WTC11 (cell line): Measurements from ENCODE around the gene FEZF1. TPM values are rescaled to one million over a fixed set of nuclear protein-coding genes. Genes with fewer than 3 reads are reported as not detected.

Source experiments
- ATAC-seq: fragments of 200-7000 bp; cut with Tn5 transposase; 2 replicates; pipeline ENCODE4 v1.10.0; 2021; ENCODE audit warnings: mild to moderate bottlenecking, moderate library complexity
- CTCF ChIA-PET: fragments of 300-600 bp; sonication (Branson Sonifier 250); formaldehyde crosslinking; loops from one replicate; lab custom pipeline; 2021; ENCODE audit warnings: antibody characterized with exemption; lab: Charles Lee
- POLR2A ChIA-PET: fragments of 350-600 bp; sonication (Branson Sonifier 250); formaldehyde crosslinking; loops from one replicate; lab custom pipeline; 2021; ENCODE audit warnings: antibody characterized with exemption; lab: Charles Lee
- DNase-seq: peaks from one replicate; pipeline ENCODE4 v3.0.0; 2021; ENCODE audit warnings: low spot score
- H3K27ac Mint-ChIP-seq: 2 replicates; pipeline ENCODE4 v1.8.0; 2021; ENCODE audit warnings: mixed read lengths
- H3K27me3 Mint-ChIP-seq: 2 replicates; pipeline ENCODE4 v1.8.0; 2021; ENCODE audit warnings: low read depth, mild to moderate bottlenecking, moderate library complexity, mixed read lengths
- H3K36me3 Mint-ChIP-seq: 2 replicates; pipeline ENCODE4 v1.8.0; 2021; ENCODE audit warnings: mixed read lengths
- H3K4me1 Mint-ChIP-seq: 2 replicates; pipeline ENCODE4 v1.8.0; 2022; ENCODE audit warnings: mixed read lengths
- H3K4me3 Mint-ChIP-seq: 2 replicates; pipeline ENCODE4 v1.8.0; 2021; ENCODE audit warnings: mild to moderate bottlenecking, moderate library complexity, mixed read lengths
- H3K9me3 Mint-ChIP-seq: 2 replicates; pipeline ENCODE4 v1.8.0; 2021; ENCODE audit warnings: mixed read lengths
- CBFB ChIP-seq: sonication (generic); formaldehyde crosslinking; IDR thresholded peaks from 2 replicates; pipeline ENCODE4 v1.8.1; 2022; ENCODE audit warnings: mild to moderate bottlenecking, low read depth, missing genetic modification reagents
- E2F1 ChIP-seq: sonication (generic); formaldehyde crosslinking; IDR thresholded peaks from 2 replicates; pipeline ENCODE4 v1.8.0; 2022; ENCODE audit warnings: mild to moderate bottlenecking, missing genetic modification reagents
- ETV6 ChIP-seq: sonication (generic); formaldehyde crosslinking; IDR thresholded peaks from 2 replicates; pipeline ENCODE4 v1.8.1; 2022; ENCODE audit warnings: mild to moderate bottlenecking, missing genetic modification reagents
- FOXP1 ChIP-seq: sonication (generic); formaldehyde crosslinking; IDR thresholded peaks from 2 replicates; pipeline ENCODE4 v1.8.0; 2022; ENCODE audit warnings: missing genetic modification reagents, mild to moderate bottlenecking, moderate library complexity, borderline replicate concordance
- HMGA2 ChIP-seq: fragments of 250-450 bp; sonication (Bioruptor Pico); IDR thresholded peaks from 2 replicates; pipeline ENCODE4 v1.4.0; 2021; ENCODE audit warnings: mild to moderate bottlenecking, moderate library complexity
- IRF1 ChIP-seq: sonication (generic); formaldehyde crosslinking; IDR thresholded peaks from 2 replicates; pipeline ENCODE4 v1.8.0; 2023; ENCODE audit warnings: missing genetic modification reagents
- IRF2 ChIP-seq: sonication (generic); formaldehyde crosslinking; IDR thresholded peaks from 2 replicates; pipeline ENCODE4 v1.8.0; 2022; ENCODE audit warnings: low read depth, missing genetic modification reagents, borderline replicate concordance
- PRRX2 ChIP-seq: fragments of 250-450 bp; sonication (Bioruptor Pico); IDR thresholded peaks from 2 replicates; pipeline ENCODE4 v1.8.0; 2021; ENCODE audit warnings: mild to moderate bottlenecking
- RELA ChIP-seq: sonication (generic); formaldehyde crosslinking; IDR thresholded peaks from 2 replicates; pipeline ENCODE4 v1.8.1; 2022; ENCODE audit warnings: missing genetic modification reagents, mild to moderate bottlenecking, borderline replicate concordance
- SMAD3 ChIP-seq: sonication (generic); formaldehyde crosslinking; IDR thresholded peaks from 2 replicates; pipeline ENCODE4 v1.8.0; 2022; ENCODE audit warnings: missing genetic modification reagents, mild to moderate bottlenecking, borderline replicate concordance
- STAT6 ChIP-seq: sonication (generic); formaldehyde crosslinking; conservative IDR thresholded peaks from 2 replicates; pipeline ENCODE4 v1.8.1; 2023; ENCODE audit warnings: mild to moderate bottlenecking, low read depth, missing genetic modification reagents, moderate library complexity
- ZMAT4 ChIP-seq: fragments of 250-450 bp; sonication (Bioruptor Pico); IDR thresholded peaks from 2 replicates; pipeline ENCODE4 v1.9.0; 2021; ENCODE audit warnings: mild to moderate bottlenecking
- ZNF219 ChIP-seq: sonication (generic); formaldehyde crosslinking; IDR thresholded peaks from 2 replicates; pipeline ENCODE4 v1.8.0; 2023; ENCODE audit warnings: missing genetic modification reagents, mild to moderate bottlenecking, borderline replicate concordance
- ZNF232 ChIP-seq: sonication (generic); formaldehyde crosslinking; IDR thresholded peaks from 2 replicates; pipeline ENCODE4 v1.8.0; 2022; ENCODE audit warnings: mild to moderate bottlenecking, missing genetic modification reagents
- ZNF317 ChIP-seq: sonication (generic); formaldehyde crosslinking; IDR thresholded peaks from 2 replicates; pipeline ENCODE4 v1.8.1; 2023; ENCODE audit warnings: low read depth, mild to moderate bottlenecking, moderate library complexity, missing genetic modification reagents, borderline replicate concordance
- total RNA-seq: library from RNA; stranded (reverse); gene quantifications from 3 replicates; pipeline ENCODE4 v1.2.3, GENCODE V29; 2021
- TF ChIP-seq, protein P1 (sequence below): sonication (generic); formaldehyde crosslinking; IDR thresholded peaks from 2 replicates; pipeline ENCODE4 v1.8.0; 2022; ENCODE audit warnings: mild to moderate bottlenecking, missing genetic modification reagents
- TF ChIP-seq, protein P2 (sequence below): sonication (generic); formaldehyde crosslinking; IDR thresholded peaks from 2 replicates; pipeline ENCODE4 v1.8.1; 2022; ENCODE audit warnings: missing genetic modification reagents, borderline replicate concordance

FEZF1 gene
- total RNA-seq, 1 experiment from 2014 or later, result 20.0 TPM

DNA sequence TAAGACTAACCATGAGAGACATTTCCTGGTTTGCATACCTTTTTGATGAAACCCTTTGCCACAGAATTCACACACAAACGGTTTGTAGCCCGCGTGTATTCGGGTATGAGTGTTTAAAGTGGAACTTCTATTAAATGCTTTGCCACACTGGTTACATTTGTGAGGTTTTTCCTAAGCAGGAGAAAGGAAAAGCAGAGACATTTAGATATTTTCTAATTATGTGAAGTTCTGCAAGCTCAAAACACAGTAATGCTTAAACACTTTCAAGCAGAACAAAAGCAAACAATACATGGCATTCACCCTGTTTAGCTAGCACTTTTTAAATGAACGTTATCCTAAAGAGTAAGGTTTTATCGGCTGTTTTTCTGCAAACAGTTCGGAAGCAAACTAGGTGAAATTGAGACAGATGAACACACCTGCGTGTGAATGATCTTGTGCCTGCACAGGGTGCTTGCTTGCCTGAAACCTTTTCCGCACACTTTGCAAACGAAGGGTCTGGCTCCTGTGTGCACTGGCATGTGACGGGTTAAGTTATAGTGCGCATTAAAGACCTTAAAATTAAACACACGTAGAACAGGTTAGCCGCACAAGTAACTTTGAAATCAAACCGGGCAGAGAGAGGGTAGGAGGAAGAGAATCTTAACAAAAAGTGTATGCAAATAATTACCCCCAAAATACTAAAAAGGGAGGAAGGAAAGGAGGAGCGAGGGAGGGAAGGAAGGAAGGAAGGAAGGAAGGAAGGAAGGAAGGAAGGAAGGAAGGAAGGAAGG lies 1.6 kb downstream of the FEZF1 start:
- H3K27me3 Mint-ChIP-seq, result peaks cover 97% of the 10 kb centered on the region

GRCh38 chr7:122301858-122302760 lies 2.4 kb downstream of the FEZF1 start:
- CTCF ChIA-PET, result interaction anchor here (1.3 kb wide), 1 partner anchor 15 kb away, joined by 4 read pairs; no protein-coding TSS in a partner anchor

More for the DNA sequence above, 1.6 kb downstream of the FEZF1 start:
- ATAC-seq, result no peak
- peak overlapping the region; percentile 92 for H3K4me3 Mint-ChIP-seq
- no peaks in the 10 kb centered on the region for H3K36me3 Mint-ChIP-seq
- TF ChIP-seq IRF2 (no peak), ETV6 (CRISPR knock-in tag) (peak; percentile 59), ZMAT4 (no peak)
- TF ChIP-seq, all 79 proteins: peak for 1
- H3K9me3 Mint-ChIP-seq, result no peaks in the 10 kb centered on the region
- CTCF ChIA-PET, result interaction anchor here (1.0 kb wide), 1 partner anchor 9 kb away, joined by 3 read pairs; no protein-coding TSS in a partner anchor
- POLR2A ChIA-PET, result no interaction called here
- no peak overlapping the region for H3K27ac Mint-ChIP-seq
- DNase-seq, result no peak
- peaks cover 50% of the 10 kb centered on the region for H3K4me1 Mint-ChIP-seq

More at GRCh38 chr7:122301858-122302760, 2.4 kb downstream of the FEZF1 start:
- peaks cover 44% of the 10 kb centered on the region for H3K4me1 Mint-ChIP-seq
- ATAC-seq, result no peak
- H3K36me3 Mint-ChIP-seq, result no peaks in the 10 kb centered on the region
- DNase-seq, result peak; percentile 54
- POLR2A ChIA-PET, result no interaction called here
- no peaks in the 10 kb centered on the region for H3K9me3 Mint-ChIP-seq
- H3K27me3 Mint-ChIP-seq, result peaks cover 98% of the 10 kb centered on the region
- peak overlapping the region; percentile 92 for H3K4me3 Mint-ChIP-seq
- no peak overlapping the region for H3K27ac Mint-ChIP-seq
- TF ChIP-seq CBFB (0 out of 2 replicates have a peak, but pooled peaks have one; percentile 38), ZNF317 (CRISPR knock-in tag) (no peak), RELA (CRISPR knock-in tag) (no peak), IRF1 (CRISPR knock-in tag) (no peak), PRRX2 (CRISPR knock-in tag) (no peak), ZNF232 (CRISPR knock-in tag) (no peak), SMAD3 (CRISPR knock-in tag) (no peak), FOXP1 (CRISPR knock-in tag) (peak; percentile 70; the same call in 1 of the 2 replicates), STAT6 (CRISPR knock-in tag) (no peak), ZNF219 (no peak), ETV6 (CRISPR knock-in tag) (no peak), HMGA2 (CRISPR knock-in tag) (no peak), E2F1 (CRISPR knock-in tag) (no peak)
- TF ChIP-seq, protein P1, sequence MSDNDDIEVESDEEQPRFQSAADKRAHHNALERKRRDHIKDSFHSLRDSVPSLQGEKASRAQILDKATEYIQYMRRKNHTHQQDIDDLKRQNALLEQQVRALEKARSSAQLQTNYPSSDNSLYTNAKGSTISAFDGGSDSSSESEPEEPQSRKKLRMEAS (CRISPR knock-in tag), result 0 out of 2 replicates have a peak, but pooled peaks have one; percentile 28
- TF ChIP-seq, protein P2, sequence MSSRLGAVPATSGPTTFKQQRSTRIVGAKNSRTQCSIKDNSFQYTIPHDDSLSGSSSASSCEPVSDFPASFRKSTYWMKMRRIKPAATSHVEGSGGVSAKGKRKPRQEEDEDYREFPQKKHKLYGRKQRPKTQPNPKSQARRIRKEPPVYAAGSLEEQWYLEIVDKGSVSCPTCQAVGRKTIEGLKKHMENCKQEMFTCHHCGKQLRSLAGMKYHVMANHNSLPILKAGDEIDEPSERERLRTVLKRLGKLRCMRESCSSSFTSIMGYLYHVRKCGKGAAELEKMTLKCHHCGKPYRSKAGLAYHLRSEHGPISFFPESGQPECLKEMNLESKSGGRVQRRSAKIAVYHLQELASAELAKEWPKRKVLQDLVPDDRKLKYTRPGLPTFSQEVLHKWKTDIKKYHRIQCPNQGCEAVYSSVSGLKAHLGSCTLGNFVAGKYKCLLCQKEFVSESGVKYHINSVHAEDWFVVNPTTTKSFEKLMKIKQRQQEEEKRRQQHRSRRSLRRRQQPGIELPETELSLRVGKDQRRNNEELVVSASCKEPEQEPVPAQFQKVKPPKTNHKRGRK (CRISPR knock-in tag), result no peak
